ENCODE measurements around the gene NCF2.

- no peak for TF ChIP-seq CTCF (IDR thresholded peaks at IDR 0.05 in 4 of 5, conservative IDR thresholded peaks at IDR 0.05 in 1 of 5)
- TF ChIP-seq POLR2A (IDR thresholded peaks at IDR 0.05) = no peak
These were observed 83.7 kb downstream of the NCF2 start for GRCh38 chr1:183506561-183506960.
